ENCODE measurements around the gene DCAF17. TPM values are rescaled to one million over a fixed set of nuclear protein-coding genes. Genes with fewer than 3 reads are reported as not detected.

The DCAF17 gene
- total RNA-seq, 2 experiments from 2014 or later, result 25.9 to 40.9 TPM

- BruUV-seq (replicated peaks), result no TSS peak
- no peak for TF ChIP-seq EZH2phosphoT487 (IDR thresholded peaks at IDR 0.05; ENCODE audit: borderline replicate concordance, low read depth, low read length)
- TF ChIP-seq CTCF (conservative IDR thresholded peaks at IDR 0.05; ENCODE audit: low read length), result no peak
Measured at GRCh38 chr2:171512683-171513195, 78.7 kb downstream of the DCAF17 start.

DNA sequence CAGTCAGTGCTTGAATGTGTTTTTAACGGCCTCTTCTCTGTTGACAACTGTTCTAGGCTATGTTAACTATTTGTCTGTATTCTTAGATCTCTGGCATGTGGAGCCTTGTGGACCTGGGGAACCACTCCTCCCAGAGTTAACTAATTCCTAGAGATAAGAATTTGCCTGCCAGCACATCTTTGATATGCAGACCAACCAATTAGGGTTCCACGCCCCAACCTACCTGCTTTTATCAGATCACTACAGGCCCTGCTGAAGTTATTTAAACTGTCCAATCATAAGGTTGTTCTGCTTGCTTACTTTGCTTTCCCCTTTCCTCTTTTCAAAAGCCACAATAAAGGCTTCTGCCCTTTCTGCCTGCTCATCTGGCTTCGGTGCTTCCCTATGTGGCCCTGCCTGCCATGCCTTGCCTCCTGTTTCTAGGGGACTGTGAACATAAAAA, 79.7 kb downstream of the DCAF17 start:
- DNase-seq (ENCODE audit: low spot score), result peak; percentile 36
- intact Hi-C loops (cut with micrococcal nuclease; ENCODE audit: unreplicated experiment), result no loop called here
- no peaks in the 10 kb centered on the region for H4K20me1 ChIP-seq (ENCODE audit: insufficient read depth, low read length)
- H3K4me2 ChIP-seq (ENCODE audit: low read length), result peak overlapping the region; percentile 41
- no peak for TF ChIP-seq CTCF (conservative IDR thresholded peaks at IDR 0.05; ENCODE audit: low read length)
- TF ChIP-seq EZH2phosphoT487 (IDR thresholded peaks at IDR 0.05; ENCODE audit: borderline replicate concordance, low read depth, low read length), result no peak
- BruUV-seq (replicated peaks), result no TSS peak
- no peaks in the 10 kb centered on the region for H3K9me3 ChIP-seq (ENCODE audit: low read length)
- H3K79me2 ChIP-seq (ENCODE audit: insufficient read depth, low read depth, low read length), result no peaks in the 10 kb centered on the region
- peak overlapping the region; percentile 69 for H2AFZ ChIP-seq (ENCODE audit: low read length)
- peaks cover 11% of the 10 kb centered on the region for H3K4me1 ChIP-seq (ENCODE audit: insufficient read depth, low read length, poor library complexity, severe bottlenecking)
- H3K27ac ChIP-seq (ENCODE audit: low read depth, low read length, poor library complexity, severe bottlenecking), result peak overlapping the region; percentile 14
- no peaks in the 10 kb centered on the region for H3K9me2 ChIP-seq (ENCODE audit: insufficient read depth, low read length)
- H3K4me3 ChIP-seq (ENCODE audit: low read depth, low read length, poor library complexity, severe bottlenecking), result no peak overlapping the region
- no peaks in the 10 kb centered on the region for H3K36me3 ChIP-seq (ENCODE audit: insufficient read depth, low read length)
- ChIA-PET CTCF (ENCODE audit: unreplicated experiment) (no interaction called here), POLR2A (interaction anchor here (0.6 kb wide), 1 partner anchor 191 kb away, joined by 3 read pairs; no protein-coding TSS in a partner anchor)

More at GRCh38 chr2:171512683-171513195, 78.7 kb downstream of the DCAF17 start:
- no peaks in the 10 kb centered on the region for H4K20me1 ChIP-seq (ENCODE audit: insufficient read depth, low read length)
- H3K9me2 ChIP-seq (ENCODE audit: insufficient read depth, low read length), result no peaks in the 10 kb centered on the region
- H3K36me3 ChIP-seq (ENCODE audit: insufficient read depth, low read length), result no peaks in the 10 kb centered on the region
- no peak overlapping the region for H3K4me3 ChIP-seq (ENCODE audit: low read depth, low read length, poor library complexity, severe bottlenecking)
- no peak overlapping the region for H3K27ac ChIP-seq (ENCODE audit: low read depth, low read length, poor library complexity, severe bottlenecking)
- intact Hi-C loops (cut with micrococcal nuclease; ENCODE audit: unreplicated experiment), result no loop called here
- H3K4me2 ChIP-seq (ENCODE audit: low read length), result no peak overlapping the region
- peaks cover 11% of the 10 kb centered on the region for H3K4me1 ChIP-seq (ENCODE audit: insufficient read depth, low read length, poor library complexity, severe bottlenecking)
- no peak for DNase-seq (ENCODE audit: low spot score)
- ChIA-PET POLR2A (interaction anchor here (1.0 kb wide), 1 partner anchor 22 kb away, joined by 5 read pairs; no protein-coding TSS in a partner anchor), CTCF (ENCODE audit: unreplicated experiment) (no interaction called here)
- no peaks in the 10 kb centered on the region for H3K79me2 ChIP-seq (ENCODE audit: insufficient read depth, low read depth, low read length)
- no peak overlapping the region for H2AFZ ChIP-seq (ENCODE audit: low read length)
- H3K9me3 ChIP-seq (ENCODE audit: low read length), result no peaks in the 10 kb centered on the region

- Histone ChIP-seq H3K9me2 (ENCODE audit: insufficient read depth, low read length) (no peaks in the 10 kb centered on the region), H2AFZ (ENCODE audit: low read length) (no peak overlapping the region), H3K4me3 (ENCODE audit: low read depth, low read length, poor library complexity, severe bottlenecking) (no peak overlapping the region), H3K27ac (ENCODE audit: low read depth, low read length, poor library complexity, severe bottlenecking) (no peak overlapping the region), H3K36me3 (ENCODE audit: insufficient read depth, low read length) (no peaks in the 10 kb centered on the region), H3K79me2 (ENCODE audit: insufficient read depth, low read depth, low read length) (no peaks in the 10 kb centered on the region), H3K9me3 (ENCODE audit: low read length) (no peaks in the 10 kb centered on the region), H3K4me2 (ENCODE audit: low read length) (no peak overlapping the region), H4K20me1 (ENCODE audit: insufficient read depth, low read length) (no peaks in the 10 kb centered on the region), H3K4me1 (ENCODE audit: insufficient read depth, low read length, poor library complexity, severe bottlenecking) (peaks cover 11% of the 10 kb centered on the region)
- no peak for DNase-seq (ENCODE audit: low spot score)
- ChIA-PET CTCF (ENCODE audit: unreplicated experiment) (no interaction called here), POLR2A (no interaction called here)
- no peak for TF ChIP-seq EZH2phosphoT487 (IDR thresholded peaks at IDR 0.05; ENCODE audit: borderline replicate concordance, low read depth, low read length)
- TF ChIP-seq CTCF (conservative IDR thresholded peaks at IDR 0.05; ENCODE audit: low read length), result no peak
- intact Hi-C loops (cut with micrococcal nuclease; ENCODE audit: unreplicated experiment), result no loop called here
- BruUV-seq (replicated peaks), result no TSS peak
Measured at GRCh38 chr2:171514908-171515582, 81.0 kb downstream of the DCAF17 start.
